ENCODE data around the gene RCOR1.

RCOR1 gene

GRCh38 chr14:102751088-102751487 is 158.6 kb downstream of the RCOR1 start:
- H3K79me2 ChIP-seq (ENCODE audit: insufficient read depth, low read length) = no peaks in the 10 kb centered on the region
- no peak overlapping the region for H3K27ac ChIP-seq (ENCODE audit: low read depth, low read length)
- H3K4me3 ChIP-seq (ENCODE audit: insufficient read depth, low read length, poor library complexity, severe bottlenecking) = no peak overlapping the region
- H3K9me3 ChIP-seq (ENCODE audit: insufficient read depth, low read length) = no peaks in the 10 kb centered on the region
- H3K36me3 ChIP-seq (ENCODE audit: low read length) = no peaks in the 10 kb centered on the region
- no peaks in the 10 kb centered on the region for H3K9me2 ChIP-seq (replicated peaks; ENCODE audit: insufficient read depth, low read length)
- no peak overlapping the region for H3K4me2 ChIP-seq (ENCODE audit: low read depth, low read length, poor library complexity, severe bottlenecking)
- H3K27me3 ChIP-seq (ENCODE audit: low read length) = no peaks in the 10 kb centered on the region
- no peak overlapping the region for H2AFZ ChIP-seq (ENCODE audit: low read depth, low read length, severe bottlenecking)
- TF ChIP-seq EZH2phosphoT487 (conservative IDR thresholded peaks at IDR 0.05; ENCODE audit: low read length) = no peak
- H3K9ac ChIP-seq (ENCODE audit: low read length) = no peak overlapping the region
- H3F3A ChIP-seq (ENCODE audit: insufficient read depth) = no peaks in the 10 kb centered on the region
- H4K20me1 ChIP-seq (ENCODE audit: low read depth, low read length) = no peaks in the 10 kb centered on the region

- Histone ChIP-seq H3K9ac (ENCODE audit: low read length) (no peak overlapping the region), H3F3A (ENCODE audit: insufficient read depth) (no peaks in the 10 kb centered on the region), H3K4me3 (ENCODE audit: insufficient read depth, low read length, poor library complexity, severe bottlenecking) (no peak overlapping the region), H3K79me2 (ENCODE audit: insufficient read depth, low read length) (no peaks in the 10 kb centered on the region), H3K36me3 (ENCODE audit: low read length) (no peaks in the 10 kb centered on the region), H3K9me2 (replicated peaks; ENCODE audit: insufficient read depth, low read length) (no peaks in the 10 kb centered on the region), H3K9me3 (ENCODE audit: insufficient read depth, low read length) (no peaks in the 10 kb centered on the region), H3K27me3 (ENCODE audit: low read length) (no peaks in the 10 kb centered on the region), H3K27ac (ENCODE audit: low read depth, low read length) (no peak overlapping the region), H2AFZ (ENCODE audit: low read depth, low read length, severe bottlenecking) (no peak overlapping the region), H4K20me1 (ENCODE audit: low read depth, low read length) (no peaks in the 10 kb centered on the region), H3K4me2 (ENCODE audit: low read depth, low read length, poor library complexity, severe bottlenecking) (no peak overlapping the region)
- TF ChIP-seq, protein P1, sequence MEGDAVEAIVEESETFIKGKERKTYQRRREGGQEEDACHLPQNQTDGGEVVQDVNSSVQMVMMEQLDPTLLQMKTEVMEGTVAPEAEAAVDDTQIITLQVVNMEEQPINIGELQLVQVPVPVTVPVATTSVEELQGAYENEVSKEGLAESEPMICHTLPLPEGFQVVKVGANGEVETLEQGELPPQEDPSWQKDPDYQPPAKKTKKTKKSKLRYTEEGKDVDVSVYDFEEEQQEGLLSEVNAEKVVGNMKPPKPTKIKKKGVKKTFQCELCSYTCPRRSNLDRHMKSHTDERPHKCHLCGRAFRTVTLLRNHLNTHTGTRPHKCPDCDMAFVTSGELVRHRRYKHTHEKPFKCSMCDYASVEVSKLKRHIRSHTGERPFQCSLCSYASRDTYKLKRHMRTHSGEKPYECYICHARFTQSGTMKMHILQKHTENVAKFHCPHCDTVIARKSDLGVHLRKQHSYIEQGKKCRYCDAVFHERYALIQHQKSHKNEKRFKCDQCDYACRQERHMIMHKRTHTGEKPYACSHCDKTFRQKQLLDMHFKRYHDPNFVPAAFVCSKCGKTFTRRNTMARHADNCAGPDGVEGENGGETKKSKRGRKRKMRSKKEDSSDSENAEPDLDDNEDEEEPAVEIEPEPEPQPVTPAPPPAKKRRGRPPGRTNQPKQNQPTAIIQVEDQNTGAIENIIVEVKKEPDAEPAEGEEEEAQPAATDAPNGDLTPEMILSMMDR (IDR thresholded peaks at IDR 0.05; ENCODE audit: insufficient read depth, low read length, poor library complexity, severe bottlenecking) = no peak
- TF ChIP-seq EZH2phosphoT487 (conservative IDR thresholded peaks at IDR 0.05; ENCODE audit: low read length) = no peak
Observed at GRCh38 chr14:102752239-102752847, 159.9 kb downstream of the RCOR1 start.

DNA sequence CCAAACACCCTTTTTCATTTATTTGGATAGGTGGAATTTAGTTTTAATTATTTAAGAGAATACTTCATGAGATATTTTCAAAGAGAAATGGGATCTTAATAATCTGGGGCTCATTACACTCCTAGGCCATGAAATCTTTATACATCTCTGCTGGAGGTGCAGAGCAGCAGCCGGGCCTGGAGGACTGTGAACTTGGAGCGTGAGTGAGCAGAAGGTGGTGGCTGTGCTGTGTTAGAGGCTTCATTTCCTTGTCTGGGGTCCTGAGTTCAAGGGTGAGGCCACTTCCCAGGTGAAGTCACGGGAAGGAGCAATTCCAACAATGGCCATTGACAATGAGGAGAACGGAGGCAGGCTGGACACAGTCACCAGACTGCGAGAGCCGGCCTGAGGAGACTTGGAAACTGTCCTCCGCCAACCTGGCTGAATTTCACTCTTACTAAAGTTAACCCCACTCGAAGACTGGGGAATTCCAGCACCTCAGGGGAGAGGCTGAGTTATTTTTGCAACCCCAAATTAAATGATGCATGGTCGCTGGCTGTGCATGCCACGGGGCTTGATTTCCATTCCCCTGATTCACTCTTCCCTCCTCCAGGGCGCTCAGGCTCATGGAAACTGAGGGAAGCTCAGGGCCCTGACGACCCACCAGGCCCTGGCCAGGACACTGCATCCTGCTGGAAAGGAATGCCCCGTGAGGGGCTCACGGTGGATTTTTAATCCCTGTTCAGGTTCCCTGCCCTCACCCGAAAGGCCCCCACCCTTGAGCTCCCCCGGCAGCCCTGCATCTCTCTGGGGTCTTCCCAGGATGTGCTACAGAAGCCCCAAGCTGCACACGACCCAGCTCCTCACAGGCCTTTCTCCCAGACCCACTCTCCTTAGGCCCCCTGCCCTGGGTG is 162.2 kb downstream of the RCOR1 start:
- Histone ChIP-seq H3K36me3 (ENCODE audit: low read length) (no peaks in the 10 kb centered on the region), H3K9ac (ENCODE audit: low read length) (no peak overlapping the region), H3K4me3 (ENCODE audit: insufficient read depth, low read length, poor library complexity, severe bottlenecking) (no peak overlapping the region), H2AFZ (ENCODE audit: low read depth, low read length, severe bottlenecking) (no peak overlapping the region), H3K27me3 (ENCODE audit: low read length) (no peaks in the 10 kb centered on the region), H3K79me2 (ENCODE audit: insufficient read depth, low read length) (no peaks in the 10 kb centered on the region), H4K20me1 (ENCODE audit: low read depth, low read length) (no peaks in the 10 kb centered on the region), H3F3A (ENCODE audit: insufficient read depth) (no peaks in the 10 kb centered on the region), H3K27ac (ENCODE audit: low read depth, low read length) (no peak overlapping the region), H3K9me2 (replicated peaks; ENCODE audit: insufficient read depth, low read length) (no peaks in the 10 kb centered on the region), H3K4me2 (ENCODE audit: low read depth, low read length, poor library complexity, severe bottlenecking) (no peak overlapping the region), H3K9me3 (ENCODE audit: insufficient read depth, low read length) (no peaks in the 10 kb centered on the region)
- TF ChIP-seq, protein P1 (IDR thresholded peaks at IDR 0.05; ENCODE audit: insufficient read depth, low read length, poor library complexity, severe bottlenecking) = no peak
- no peak for TF ChIP-seq EZH2phosphoT487 (conservative IDR thresholded peaks at IDR 0.05; ENCODE audit: low read length)

DNA sequence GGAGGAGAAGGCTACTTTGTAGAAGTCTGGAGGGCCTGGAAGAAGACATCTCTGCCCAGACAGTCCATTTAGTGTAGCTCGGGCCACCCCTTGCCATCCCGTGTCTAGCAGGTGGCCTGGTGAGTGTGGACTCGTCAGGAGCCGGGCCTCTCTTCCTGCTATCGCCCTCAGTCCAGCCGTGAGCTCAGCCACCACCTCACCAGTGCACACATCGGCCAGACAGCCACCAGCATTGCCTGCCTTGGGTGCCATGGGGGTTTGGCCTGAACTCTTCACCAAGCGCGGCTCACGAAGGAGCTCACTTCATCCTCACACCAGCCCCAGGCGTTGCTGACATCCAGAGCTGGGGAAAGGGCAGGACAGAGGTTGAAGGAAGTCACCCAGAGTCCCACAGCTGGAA is 165.2 kb downstream of the RCOR1 start:
- Histone ChIP-seq H3K4me2 (ENCODE audit: low read depth, low read length, poor library complexity, severe bottlenecking) (no peak overlapping the region), H3K27ac (ENCODE audit: low read depth, low read length) (no peak overlapping the region), H3K4me3 (ENCODE audit: insufficient read depth, low read length, poor library complexity, severe bottlenecking) (no peak overlapping the region), H2AFZ (ENCODE audit: low read depth, low read length, severe bottlenecking) (no peak overlapping the region), H4K20me1 (ENCODE audit: low read depth, low read length) (no peaks in the 10 kb centered on the region), H3K9ac (ENCODE audit: low read length) (no peak overlapping the region), H3K27me3 (ENCODE audit: low read length) (no peaks in the 10 kb centered on the region), H3K9me2 (replicated peaks; ENCODE audit: insufficient read depth, low read length) (no peaks in the 10 kb centered on the region), H3K9me3 (ENCODE audit: insufficient read depth, low read length) (no peaks in the 10 kb centered on the region), H3K36me3 (ENCODE audit: low read length) (no peaks in the 10 kb centered on the region), H3F3A (ENCODE audit: insufficient read depth) (no peaks in the 10 kb centered on the region), H3K79me2 (ENCODE audit: insufficient read depth, low read length) (no peaks in the 10 kb centered on the region)
- TF ChIP-seq, protein P1 (IDR thresholded peaks at IDR 0.05; ENCODE audit: insufficient read depth, low read length, poor library complexity, severe bottlenecking) = no peak
- TF ChIP-seq EZH2phosphoT487 (conservative IDR thresholded peaks at IDR 0.05; ENCODE audit: low read length) = no peak
